ENCODE measurements around the gene WDR35.

WDR35 gene

GRCh38 chr2:20011276-20012031 is 21.5 kb upstream of the WDR35 start:
- no peak for DNase-seq

- DNase-seq = no peak
Measured at GRCh38 chr2:20008703-20009102, 18.8 kb upstream of the WDR35 start.

- no peak for DNase-seq
Measured at GRCh38 chr2:20005891-20006470, 16.1 kb upstream of the WDR35 start.

- DNase-seq = no peak
Measured at GRCh38 chr2:20005067-20005627, 15.2 kb upstream of the WDR35 start.

GRCh38 chr2:20001361-20001863 is 11.5 kb upstream of the WDR35 start:
- no peak for DNase-seq

- no peak for DNase-seq
Measured at GRCh38 chr2:19993731-19994130, 3.8 kb upstream of the WDR35 start.

GRCh38 chr2:19991895-19992294 is 2.0 kb upstream of the WDR35 start:
- no peak for DNase-seq

GRCh38 chr2:19990416-19990728 is 467 bp upstream of the WDR35 start:
- DNase-seq = no peak

- no peak for DNase-seq
Measured at GRCh38 chr2:19989342-19989666, 601 bp downstream of the WDR35 start.

GRCh38 chr2:19988600-19988999 is 1.3 kb downstream of the WDR35 start:
- DNase-seq = no peak

GRCh38 chr2:19987936-19988335 is 2.0 kb downstream of the WDR35 start:
- no peak for DNase-seq

GRCh38 chr2:19982268-19982667 is 7.6 kb downstream of the WDR35 start:
- no peak for DNase-seq

- no peak for DNase-seq
Measured at GRCh38 chr2:19979932-19980331, 10.0 kb downstream of the WDR35 start.

- no peak for DNase-seq
Measured at GRCh38 chr2:19973466-19973865, 16.4 kb downstream of the WDR35 start.

- DNase-seq = no peak
Measured at GRCh38 chr2:19971691-19972090, 18.2 kb downstream of the WDR35 start.

GRCh38 chr2:19963386-19963785 is 26.5 kb downstream of the WDR35 start:
- DNase-seq = no peak

GRCh38 chr2:19955544-19956422 is 34.1 kb downstream of the WDR35 start:
- DNase-seq = peak; percentile 3

GRCh38 chr2:19949071-19949470 is 40.8 kb downstream of the WDR35 start:
- no peak for DNase-seq

- DNase-seq = no peak
Measured at GRCh38 chr2:19947184-19947940, 42.5 kb downstream of the WDR35 start.

- no peak for DNase-seq
Measured at GRCh38 chr2:19944205-19944845, 45.6 kb downstream of the WDR35 start.

GRCh38 chr2:19943189-19943588 is 46.7 kb downstream of the WDR35 start:
- DNase-seq = no peak

- no peak for DNase-seq
Measured at GRCh38 chr2:19942199-19942598, 47.7 kb downstream of the WDR35 start.

All from NCI-H2029 treated with DMSO at 0.1 percent for 48 hours (cell line).